Pancreas (tissue), 10 donors: ENCODE measurements around the gene NPHP4. TPM values are rescaled to one million over a fixed set of nuclear protein-coding genes. Genes with fewer than 3 reads are reported as not detected.

Experiments used
- ATAC-seq, 4 donors: fragments of 200-7000 bp; cut with Tn5 transposase; one replicate each; pipeline versions ENCODE4 v1.8.0 to v1.9.1; 2020; ENCODE audit warnings: mild to moderate bottlenecking in 4 of 4, moderate library complexity in 4 of 4
- DNase-seq, 6 donors: peaks; one replicate each; pipeline ENCODE4 v3.0.0-alpha.2; 2020
- FAIRE-seq: peaks from 2 replicates; lab custom pipeline; 2012; peaks lifted over from hg19 to GRCh38; lab: Jason Lieb, UNC
- H3K27ac ChIP-seq, 4 donors: fragments of 200-600 bp; sonication (generic); 1 replicate in 3 of 4; 2 replicates in 1 of 4; pipeline versions ENCODE4 v1.5.0 to v1.8.0; 2020
- H3K27me3 ChIP-seq, 4 donors: fragments of 200-600 bp; one replicate each; pipeline ENCODE4 v1.8.0; 2021
- H3K36me3 ChIP-seq, 3 donors: fragments of 200-600 bp; sonication (generic) in 1 of 3; one replicate each; pipeline versions ENCODE4 v1.5.0 to v1.8.0; 2020 to 2021
- H3K4me1 ChIP-seq, 3 donors: fragments of 200-600 bp; one replicate each; pipeline ENCODE4 v1.8.0; 2021
- H3K4me3 ChIP-seq, 4 donors: fragments of 200-600 bp; sonication (generic) in 2 of 4; one replicate each; pipeline versions ENCODE4 v1.5.0 to v1.8.0; 2020 to 2021
- H3K9me3 ChIP-seq, 4 donors: fragments of 200-600 bp; one replicate each; pipeline ENCODE4 v1.8.0; 2021
- CTCF ChIP-seq, 4 donors: fragments of 200-600 bp; sonication (generic) in 3 of 4; IDR thresholded peaks; one replicate each; pipeline versions ENCODE4 v1.5.0 to v1.8.0; 2021; ENCODE audit warnings: antibody characterized with exemption in 4 of 4
- WGBS, 2 donors: extraction: QIAGEN DNeasy Blood & Tissue Kit; methylation state at CpG; one replicate each; pipeline ENCODE4 v1.1.7; 2013; 5-methylcytosine and 5-hydroxymethylcytosine counted together
- intact Hi-C, 3 donors: fragments of 100-400 bp; cut with DNase I; formaldehyde crosslinking; loops; one replicate each; pipeline versions ENCODE4 v1.11.1 to v1.14.2; 2022
- polyA plus RNA-seq, 2 donors: library from polyadenylated mRNA; stranded (reverse); fragments of 200-250 nt; gene quantifications; one replicate each; pipeline ENCODE4 v1.2.3, GENCODE V29; 2013
- total RNA-seq, 6 donors: library from RNA; stranded (reverse); fragmentation: NEBNext Ultra II Directional in 4 of 6; extraction: Animal tissue kit (Norgen Biotek cat#: 25700) in 4 of 6; gene quantifications; one replicate each; pipeline versions ENCODE4 v1.2.1 to v1.2.4, GENCODE V29; 2021 to 2023
- donor health status: healthy with polysubstance abuse.
- donor health status: DM: no; HTN: no; CAD: no; lungs with moderate emphysema.
- donor health status: DM: no; HTN: no; CAD: no.
- donor health status: control.
- donor health status: control.
- donor health status: Bipolar disorder and iron deficiency.
- donor health status: DM: yes; HTN: yes; CAD: no.
- donor health status: DM: no; HTN: no; CAD: no.
- donor health status: DM: no; HTN: no; CAD: no.
- donor health status: DM: yes; HTN: yes; CAD: no.

NPHP4 gene
- total and polyA plus RNA-seq, 8 donors = 4.0 to 9.7 (median 5.7) TPM

- H3K36me3 ChIP-seq = no peaks in the 10 kb centered on the region
- FAIRE-seq = no peak
Observed at GRCh38 chr1:5880630-5881405, 111.4 kb downstream of the NPHP4 start.

GRCh38 chr1:5879421-5879820 lies 112.8 kb downstream of the NPHP4 start:
- intact Hi-C loops = no loop called here
- H3K4me1 ChIP-seq = no peaks in the 10 kb centered on the region
- no peak for ATAC-seq
- 84 to 90% methylated on average over 7 of the region's 7 CpGs for WGBS, 2 donors
- no peak for FAIRE-seq
- DNase-seq = no peak
- H3K27ac ChIP-seq = no peak overlapping the region
- no peaks in the 10 kb centered on the region for H3K36me3 ChIP-seq
- H3K4me3 ChIP-seq = no peak overlapping the region
- no peaks in the 10 kb centered on the region for H3K9me3 ChIP-seq
- no peaks in the 10 kb centered on the region for H3K27me3 ChIP-seq
- no peak for TF ChIP-seq CTCF (IDR thresholded peaks at IDR 0.05)

More at GRCh38 chr1:5880630-5881405, 111.4 kb downstream of the NPHP4 start:
- DNase-seq (no peak), ATAC-seq (no peak)
- 92 to 95% methylated on average over 25 of the region's 25 CpGs for WGBS, 2 donors
- H3K27me3 ChIP-seq = no peaks in the 10 kb centered on the region
- no peak for TF ChIP-seq CTCF (IDR thresholded peaks at IDR 0.05)
- intact Hi-C loops = no loop called here
- no peaks in the 10 kb centered on the region for H3K4me1 ChIP-seq
- H3K27ac ChIP-seq = no peak overlapping the region
- H3K4me3 ChIP-seq = no peak overlapping the region
- H3K9me3 ChIP-seq = no peaks in the 10 kb centered on the region

GRCh38 chr1:5878971-5879370 lies 113.3 kb downstream of the NPHP4 start:
- H3K9me3 ChIP-seq = no peaks in the 10 kb centered on the region
- H3K36me3 ChIP-seq = no peaks in the 10 kb centered on the region
- H3K4me3 ChIP-seq = no peak overlapping the region
- intact Hi-C loops = no loop called here
- no peak overlapping the region for H3K27ac ChIP-seq
- DNase-seq = no peak
- no peak for TF ChIP-seq CTCF (IDR thresholded peaks at IDR 0.05)
- FAIRE-seq = no peak
- ATAC-seq = no peak
- H3K27me3 ChIP-seq = no peaks in the 10 kb centered on the region
- no peaks in the 10 kb centered on the region for H3K4me1 ChIP-seq
- WGBS, 2 donors = 83 to 86% methylated on average over 4 of the region's 4 CpGs

GRCh38 chr1:5877683-5878530 lies 114.3 kb downstream of the NPHP4 start:
- FAIRE-seq = no peak
- 94 to 98% methylated on average over 20 of the region's 20 CpGs for WGBS, 2 donors
- no peaks in the 10 kb centered on the region for H3K9me3 ChIP-seq
- no peaks in the 10 kb centered on the region for H3K27me3 ChIP-seq
- peaks cover 0 to 4% (median 0%) of the 10 kb centered on the region in 3 donors for H3K36me3 ChIP-seq
- H3K27ac ChIP-seq = no peak overlapping the region
- ATAC-seq = no peak
- no peak for TF ChIP-seq CTCF (IDR thresholded peaks at IDR 0.05)
- intact Hi-C loops = no loop called here
- H3K4me1 ChIP-seq = no peaks in the 10 kb centered on the region
- H3K4me3 ChIP-seq = no peak overlapping the region
- DNase-seq = peak in 1 of 6 donors; percentile 48
